Measurements from ENCODE around the gene SLC37A3.

DNA sequence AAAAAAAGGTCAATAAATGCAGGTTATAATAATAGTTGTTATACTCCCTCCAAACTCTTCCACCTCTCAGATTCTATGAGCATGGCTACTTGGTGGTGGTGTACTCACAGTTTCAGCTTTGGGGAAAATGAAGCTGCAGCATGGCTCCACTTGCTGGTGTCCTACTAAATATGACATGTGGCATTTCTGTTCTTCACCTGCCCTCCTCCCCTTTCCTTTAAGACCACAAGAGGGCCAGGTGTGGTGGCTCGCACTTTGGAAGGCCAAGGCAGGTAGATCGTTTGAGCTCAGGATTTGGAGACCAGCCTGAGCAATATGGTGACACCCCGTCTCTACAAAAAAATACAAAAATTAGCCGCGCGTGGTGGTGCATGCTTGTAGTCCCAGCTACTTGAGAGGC is 101.1 kb downstream of the SLC37A3 start:
- TF ChIP-seq TAF1 (CRISPR knock-in tag; IDR thresholded peaks at IDR 0.05) = no peak
- TF ChIP-seq CTCF (CRISPR knock-in tag; IDR thresholded peaks at IDR 0.05) = no peak
- no peak for TF ChIP-seq ZNF713 (CRISPR knock-in tag; IDR thresholded peaks at IDR 0.05)

All from HepG2 (cell line).